Jurkat, Clone E6-1 (cell line): ENCODE measurements around the gene OPCML.

ENCODE experiments used
- DNase-seq: peaks from one replicate; pipeline ENCODE4 v3.0.0-alpha.2; 2011; ENCODE audit warnings: low read depth, low spot score
- H3K4me3 ChIP-seq: 2 replicates; pipeline ENCODE4 v1.5.1; 2011; ENCODE audit warnings: mild to moderate bottlenecking, low read length, control low read depth, moderate library complexity

OPCML gene

DNA sequence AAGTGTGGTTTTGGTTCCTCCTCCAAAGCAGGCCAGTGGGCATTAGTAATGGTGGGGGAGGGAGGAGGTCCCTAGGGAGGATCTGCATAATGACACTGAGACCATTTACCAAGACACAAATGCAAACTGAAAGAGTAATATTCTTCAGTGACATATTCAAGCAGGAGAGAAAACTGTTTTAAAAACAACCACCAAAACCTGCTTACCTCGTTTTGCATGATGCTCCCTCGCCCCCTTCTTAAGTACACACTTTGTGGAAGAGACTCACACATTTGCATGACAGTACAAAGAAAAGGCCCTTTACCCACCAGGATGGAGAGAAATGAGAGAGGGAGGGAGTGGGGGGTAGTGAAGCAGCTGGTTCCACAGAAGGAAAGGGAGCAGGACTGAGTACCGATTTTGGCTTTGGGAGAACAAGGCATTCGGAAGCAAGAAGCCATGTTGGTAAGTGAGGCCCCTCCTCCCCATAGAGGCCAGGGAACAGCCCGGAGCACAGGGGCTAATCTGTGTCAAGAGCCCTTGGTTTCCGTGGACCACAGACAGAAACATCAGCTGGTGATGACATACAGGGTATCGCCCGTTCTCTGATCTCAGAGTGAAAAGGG is 13.0 kb upstream of the OPCML start:
- no peak for DNase-seq
- H3K4me3 ChIP-seq: no peak overlapping the region

DNA sequence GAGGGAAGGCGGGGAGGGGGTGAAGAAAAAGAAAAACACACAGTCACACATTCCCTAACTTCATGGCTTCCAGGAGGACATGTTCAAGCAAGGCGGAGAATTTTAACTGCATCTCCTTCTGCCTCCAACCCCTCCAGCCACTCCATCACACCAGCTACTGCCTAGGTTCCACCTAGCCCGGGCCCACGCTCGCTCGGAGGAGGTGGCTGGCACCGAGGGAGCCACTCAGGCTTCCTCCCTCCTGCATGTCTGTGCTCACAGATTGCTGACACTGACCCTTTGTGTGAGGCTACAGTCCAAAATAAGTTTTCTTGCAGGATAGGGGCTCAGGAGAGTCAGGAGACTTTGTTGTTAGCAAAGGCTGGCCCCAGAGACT is 9.4 kb upstream of the OPCML start:
- no peak for DNase-seq
- no peak overlapping the region for H3K4me3 ChIP-seq

- DNase-seq: no peak
- H3K4me3 ChIP-seq: no peak overlapping the region
Measured at GRCh38 chr11:133541021-133541719, 8.9 kb upstream of the OPCML start.

- H3K4me3 ChIP-seq: no peak overlapping the region
- DNase-seq: no peak
Measured at GRCh38 chr11:133536198-133536597, 3.9 kb upstream of the OPCML start.

DNA sequence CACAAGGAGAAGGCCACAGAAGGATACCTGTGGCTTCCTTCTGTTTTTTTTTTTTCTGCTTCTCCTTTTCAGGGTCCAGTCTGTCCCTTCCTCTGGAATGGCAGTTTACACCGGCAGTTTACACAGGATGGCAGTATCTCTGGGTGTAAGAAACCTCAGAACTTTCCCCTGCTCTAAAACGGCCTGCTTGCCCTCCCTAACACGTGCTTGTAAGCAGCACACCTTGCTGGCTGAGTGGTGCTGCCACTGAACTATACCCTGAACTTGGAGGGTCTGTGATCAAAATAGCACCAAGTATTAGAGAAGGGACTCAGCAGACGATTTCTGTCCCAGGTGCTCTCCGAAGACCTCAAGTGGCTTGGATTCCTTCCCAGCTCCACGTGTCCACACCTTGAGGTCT is 904 bp upstream of the OPCML start:
- DNase-seq: no peak
- H3K4me3 ChIP-seq: no peak overlapping the region

DNA sequence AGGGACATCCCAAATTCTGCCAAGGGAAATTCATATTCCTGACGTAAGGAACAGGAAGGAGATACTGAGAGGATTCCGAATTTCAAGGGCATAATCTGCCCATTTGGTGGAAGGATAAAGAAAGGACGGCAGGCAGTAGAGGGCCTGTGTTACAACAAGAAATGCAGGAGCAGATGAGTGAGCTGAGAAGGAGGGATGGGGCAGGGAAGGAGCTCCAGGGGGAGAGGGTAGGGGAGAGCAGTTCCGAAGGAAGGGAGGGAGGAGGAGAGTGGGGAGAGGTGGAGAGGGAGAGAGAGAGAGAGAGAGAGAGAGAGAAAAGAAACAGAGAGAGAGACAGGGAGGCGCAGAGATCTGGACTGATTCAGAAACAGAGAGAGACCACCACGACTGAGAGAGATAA is 843 bp downstream of the OPCML start:
- no peak overlapping the region for H3K4me3 ChIP-seq
- no peak for DNase-seq

DNA sequence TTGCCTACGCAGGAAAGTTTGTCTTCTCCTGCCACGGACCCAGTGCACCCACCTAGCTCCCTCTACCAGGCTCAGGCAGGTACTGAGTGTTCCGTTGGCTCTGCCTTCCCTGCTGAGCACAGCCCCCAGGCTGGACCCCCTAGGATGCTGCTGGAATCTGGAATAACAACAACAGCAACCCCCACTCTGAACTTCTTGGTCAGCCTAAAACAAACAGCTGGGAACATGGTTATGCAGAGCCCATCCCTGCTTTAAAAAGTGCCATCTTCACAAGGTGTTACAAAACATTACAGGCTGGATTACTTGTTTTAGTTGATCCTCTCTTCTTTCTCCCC is 1.8 kb downstream of the OPCML start:
- no peak overlapping the region for H3K4me3 ChIP-seq
- no peak for DNase-seq

GRCh38 chr11:133529807-133530500 is 2.3 kb downstream of the OPCML start:
- no peak overlapping the region for H3K4me3 ChIP-seq
- DNase-seq: no peak

- H3K4me3 ChIP-seq: no peak overlapping the region
Measured at GRCh38 chr11:133526790-133527189, 5.5 kb downstream of the OPCML start.

GRCh38 chr11:133525976-133526375 is 6.3 kb downstream of the OPCML start:
- no peak overlapping the region for H3K4me3 ChIP-seq
- DNase-seq: no peak

More at GRCh38 chr11:133526790-133527189, 5.5 kb downstream of the OPCML start:
- DNase-seq: no peak

GRCh38 chr11:133524488-133524887 is 7.8 kb downstream of the OPCML start:
- no peak overlapping the region for H3K4me3 ChIP-seq
- no peak for DNase-seq

DNA sequence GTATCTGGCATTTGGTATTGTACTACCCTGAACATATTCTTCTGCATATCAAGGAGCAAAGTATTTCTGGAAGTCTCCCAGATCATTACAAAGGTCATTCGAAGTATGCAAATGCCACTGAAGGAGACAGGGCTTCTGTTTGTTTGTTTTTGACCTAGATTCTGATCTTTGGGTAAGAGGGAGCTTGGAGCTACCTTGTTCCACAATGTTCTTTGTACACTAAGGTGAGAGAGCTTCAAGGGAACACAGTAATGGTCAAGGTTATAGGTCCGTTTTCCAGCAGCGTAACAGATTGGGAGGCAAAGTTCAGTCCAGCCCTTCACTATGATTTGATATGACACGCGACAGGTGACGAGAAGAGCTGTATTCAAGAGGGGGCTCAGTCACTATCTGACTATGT is 10.0 kb downstream of the OPCML start:
- DNase-seq: no peak
- H3K4me3 ChIP-seq: no peak overlapping the region

GRCh38 chr11:133521502-133521901 is 10.8 kb downstream of the OPCML start:
- DNase-seq: no peak
- no peak overlapping the region for H3K4me3 ChIP-seq

GRCh38 chr11:133520707-133521106 is 11.6 kb downstream of the OPCML start:
- DNase-seq: no peak
- no peak overlapping the region for H3K4me3 ChIP-seq

DNA sequence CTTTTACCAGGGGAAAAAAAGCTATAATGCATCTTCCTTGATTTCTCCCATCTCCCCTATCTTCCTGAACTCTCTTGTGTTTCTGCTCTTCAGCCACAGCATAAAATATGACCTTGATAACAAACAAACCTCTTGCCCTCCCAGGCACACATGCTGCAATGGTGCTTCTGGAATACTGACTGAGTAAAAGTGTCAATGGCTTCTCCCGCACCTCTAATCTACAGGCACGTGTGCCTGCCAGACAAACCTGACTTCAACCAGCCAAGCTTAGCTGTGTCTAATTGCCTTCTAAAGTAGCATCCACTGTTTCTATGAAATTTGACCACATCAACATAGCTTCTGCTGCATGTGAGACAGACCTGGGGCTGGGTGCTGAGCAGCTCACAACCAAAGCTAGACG is 12.7 kb downstream of the OPCML start:
- no peak for DNase-seq
- no peak overlapping the region for H3K4me3 ChIP-seq

- DNase-seq: no peak
- no peak overlapping the region for H3K4me3 ChIP-seq
Measured at GRCh38 chr11:133518702-133519264, 13.5 kb downstream of the OPCML start.

GRCh38 chr11:133516845-133517244 is 15.5 kb downstream of the OPCML start:
- no peak overlapping the region for H3K4me3 ChIP-seq
- DNase-seq: no peak

- DNase-seq: no peak
- no peak overlapping the region for H3K4me3 ChIP-seq
Measured at GRCh38 chr11:133515107-133515506, 17.2 kb downstream of the OPCML start.

- no peak overlapping the region for H3K4me3 ChIP-seq
- DNase-seq: no peak
Measured at GRCh38 chr11:133509924-133510697, 22.2 kb downstream of the OPCML start.

DNA sequence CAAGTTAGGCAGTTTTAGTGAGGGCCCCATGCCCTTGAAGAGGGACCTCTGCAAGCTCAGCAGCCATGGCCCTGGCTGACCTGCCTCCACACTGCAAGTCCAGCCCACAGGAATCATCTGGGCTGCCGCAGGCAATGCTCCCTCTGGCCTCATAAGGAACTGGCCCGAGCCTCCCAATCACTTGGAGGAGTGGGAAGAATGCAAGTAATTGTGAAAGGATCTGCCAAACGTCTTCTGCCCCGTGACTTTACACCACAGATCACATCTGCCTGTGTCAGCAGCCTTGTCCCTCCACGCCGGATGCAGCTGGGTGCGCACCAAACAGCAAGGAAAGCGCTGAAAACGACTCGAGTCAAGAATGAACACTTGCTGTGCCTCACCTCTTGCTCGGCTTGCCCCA is 23.8 kb downstream of the OPCML start:
- H3K4me3 ChIP-seq: no peak overlapping the region
- DNase-seq: no peak
